ENCODE measurements around the gene S100A7.

DNA sequence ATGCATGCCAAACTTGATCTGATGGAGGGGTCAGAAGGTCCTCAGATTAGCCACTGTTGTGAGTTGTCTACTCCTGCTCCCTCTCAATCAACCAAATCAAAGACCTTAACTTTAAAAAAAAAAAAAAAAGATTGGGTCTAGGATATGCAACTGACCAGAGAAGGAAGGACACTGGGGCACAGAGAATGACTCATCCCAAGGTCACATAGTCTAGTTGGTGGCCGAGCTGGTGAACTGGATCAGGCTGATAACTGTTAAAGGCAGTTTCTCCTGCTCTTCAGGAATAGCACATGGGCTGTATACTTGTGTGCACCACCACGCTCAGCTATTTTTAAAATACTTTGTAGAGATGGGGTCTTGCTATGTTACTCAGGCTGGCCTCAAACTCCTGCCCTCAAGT is 14.8 kb upstream of the S100A7 start:
- TF ChIP-seq, protein P1, sequence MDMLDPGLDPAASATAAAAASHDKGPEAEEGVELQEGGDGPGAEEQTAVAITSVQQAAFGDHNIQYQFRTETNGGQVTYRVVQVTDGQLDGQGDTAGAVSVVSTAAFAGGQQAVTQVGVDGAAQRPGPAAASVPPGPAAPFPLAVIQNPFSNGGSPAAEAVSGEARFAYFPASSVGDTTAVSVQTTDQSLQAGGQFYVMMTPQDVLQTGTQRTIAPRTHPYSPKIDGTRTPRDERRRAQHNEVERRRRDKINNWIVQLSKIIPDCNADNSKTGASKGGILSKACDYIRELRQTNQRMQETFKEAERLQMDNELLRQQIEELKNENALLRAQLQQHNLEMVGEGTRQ (CRISPR knock-in tag; IDR thresholded peaks at IDR 0.05), result no peak
- TF ChIP-seq, protein P2, sequence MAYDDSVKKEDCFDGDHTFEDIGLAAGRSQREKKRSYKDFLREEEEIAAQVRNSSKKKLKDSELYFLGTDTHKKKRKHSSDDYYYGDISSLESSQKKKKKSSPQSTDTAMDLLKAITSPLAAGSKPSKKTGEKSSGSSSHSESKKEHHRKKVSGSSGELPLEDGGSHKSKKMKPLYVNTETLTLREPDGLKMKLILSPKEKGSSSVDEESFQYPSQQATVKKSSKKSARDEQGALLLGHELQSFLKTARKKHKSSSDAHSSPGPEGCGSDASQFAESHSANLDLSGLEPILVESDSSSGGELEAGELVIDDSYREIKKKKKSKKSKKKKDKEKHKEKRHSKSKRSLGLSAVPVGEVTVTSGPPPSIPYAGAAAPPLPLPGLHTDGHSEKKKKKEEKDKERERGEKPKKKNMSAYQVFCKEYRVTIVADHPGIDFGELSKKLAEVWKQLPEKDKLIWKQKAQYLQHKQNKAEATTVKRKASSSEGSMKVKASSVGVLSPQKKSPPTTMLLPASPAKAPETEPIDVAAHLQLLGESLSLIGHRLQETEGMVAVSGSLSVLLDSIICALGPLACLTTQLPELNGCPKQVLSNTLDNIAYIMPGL (CRISPR knock-in tag; IDR thresholded peaks at IDR 0.05), result no peak
- TF ChIP-seq ZC3H11A (IDR thresholded peaks at IDR 0.05; ENCODE audit: low read depth, low read length), result no peak
- TF ChIP-seq REST (IDR thresholded peaks at IDR 0.05; ENCODE audit: borderline replicate concordance), result no peak
- no peak for TF ChIP-seq REST (CRISPR knock-in tag; IDR thresholded peaks at IDR 0.05; ENCODE audit: low read depth)
- TF ChIP-seq, protein P3, sequence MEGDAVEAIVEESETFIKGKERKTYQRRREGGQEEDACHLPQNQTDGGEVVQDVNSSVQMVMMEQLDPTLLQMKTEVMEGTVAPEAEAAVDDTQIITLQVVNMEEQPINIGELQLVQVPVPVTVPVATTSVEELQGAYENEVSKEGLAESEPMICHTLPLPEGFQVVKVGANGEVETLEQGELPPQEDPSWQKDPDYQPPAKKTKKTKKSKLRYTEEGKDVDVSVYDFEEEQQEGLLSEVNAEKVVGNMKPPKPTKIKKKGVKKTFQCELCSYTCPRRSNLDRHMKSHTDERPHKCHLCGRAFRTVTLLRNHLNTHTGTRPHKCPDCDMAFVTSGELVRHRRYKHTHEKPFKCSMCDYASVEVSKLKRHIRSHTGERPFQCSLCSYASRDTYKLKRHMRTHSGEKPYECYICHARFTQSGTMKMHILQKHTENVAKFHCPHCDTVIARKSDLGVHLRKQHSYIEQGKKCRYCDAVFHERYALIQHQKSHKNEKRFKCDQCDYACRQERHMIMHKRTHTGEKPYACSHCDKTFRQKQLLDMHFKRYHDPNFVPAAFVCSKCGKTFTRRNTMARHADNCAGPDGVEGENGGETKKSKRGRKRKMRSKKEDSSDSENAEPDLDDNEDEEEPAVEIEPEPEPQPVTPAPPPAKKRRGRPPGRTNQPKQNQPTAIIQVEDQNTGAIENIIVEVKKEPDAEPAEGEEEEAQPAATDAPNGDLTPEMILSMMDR (IDR thresholded peaks at IDR 0.05 in 2 of 3, conservative IDR thresholded peaks at IDR 0.05 in 1 of 3; ENCODE audit: insufficient read depth in 2 of 3, low read depth in 1 of 3, low read length in 3 of 3), result no peak
- no peak for TF ChIP-seq NFATC3 (IDR thresholded peaks at IDR 0.05)
- TF ChIP-seq BMI1 (IDR thresholded peaks at IDR 0.05; ENCODE audit: low read length), result no peak
- no peak for TF ChIP-seq ELF1 (tag; IDR thresholded peaks at IDR 0.05)
- TF ChIP-seq RAD51 (IDR thresholded peaks at IDR 0.05; ENCODE audit: borderline replicate concordance, low read depth), result no peak
- TF ChIP-seq JUNB (CRISPR knock-in tag; conservative IDR thresholded peaks at IDR 0.05), result no peak
- no peak for TF ChIP-seq FOXM1 (IDR thresholded peaks at IDR 0.05; ENCODE audit: low read depth)
- TF ChIP-seq FOXM1 (CRISPR knock-in tag; IDR thresholded peaks at IDR 0.05; ENCODE audit: low read depth), result no peak

Measured in K562 (cell line).